ENCODE results near the gene LUC7L2. TPM values are rescaled to one million over a fixed set of nuclear protein-coding genes. Genes with fewer than 3 reads are reported as not detected.

The LUC7L2 gene
- total and polyA plus RNA-seq, 4 donors = 16.2 to 38.9 (median 22.9) TPM

- TF ChIP-seq, protein P1, sequence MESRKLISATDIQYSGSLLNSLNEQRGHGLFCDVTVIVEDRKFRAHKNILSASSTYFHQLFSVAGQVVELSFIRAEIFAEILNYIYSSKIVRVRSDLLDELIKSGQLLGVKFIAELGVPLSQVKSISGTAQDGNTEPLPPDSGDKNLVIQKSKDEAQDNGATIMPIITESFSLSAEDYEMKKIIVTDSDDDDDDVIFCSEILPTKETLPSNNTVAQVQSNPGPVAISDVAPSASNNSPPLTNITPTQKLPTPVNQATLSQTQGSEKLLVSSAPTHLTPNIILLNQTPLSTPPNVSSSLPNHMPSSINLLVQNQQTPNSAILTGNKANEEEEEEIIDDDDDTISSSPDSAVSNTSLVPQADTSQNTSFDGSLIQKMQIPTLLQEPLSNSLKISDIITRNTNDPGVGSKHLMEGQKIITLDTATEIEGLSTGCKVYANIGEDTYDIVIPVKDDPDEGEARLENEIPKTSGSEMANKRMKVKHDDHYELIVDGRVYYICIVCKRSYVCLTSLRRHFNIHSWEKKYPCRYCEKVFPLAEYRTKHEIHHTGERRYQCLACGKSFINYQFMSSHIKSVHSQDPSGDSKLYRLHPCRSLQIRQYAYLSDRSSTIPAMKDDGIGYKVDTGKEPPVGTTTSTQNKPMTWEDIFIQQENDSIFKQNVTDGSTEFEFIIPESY (IDR thresholded peaks at IDR 0.05) = no peak
Observed at GRCh38 chr7:139397192-139397591, 37.5 kb downstream of the LUC7L2 start (continued).

GRCh38 chr7:139403601-139404000, 43.9 kb downstream of the LUC7L2 start:
- Histone ChIP-seq H3K4me1 (ENCODE audit: control insufficient read depth in 4 of 4, insufficient read depth in 4 of 4, low read length in 3 of 4) (no peaks in the 10 kb centered on the region), H3K27me3 (ENCODE audit: control insufficient read depth in 4 of 4, insufficient read depth in 4 of 4, low read length in 3 of 4) (no peaks in the 10 kb centered on the region), H3K27ac (ENCODE audit: low read depth in 1 of 2, low read length in 2 of 2) (no peak overlapping the region), H3K4me3 (ENCODE audit: low read depth in 1 of 3, low read length in 3 of 3) (no peak overlapping the region), H3K36me3 (ENCODE audit: control insufficient read depth in 4 of 4, insufficient read depth in 3 of 4, low read depth in 1 of 4, low read length in 3 of 4) (peaks cover 12 to 68% (median 63%) of the 10 kb centered on the region in 4 donors), H3K9ac (ENCODE audit: low read depth in 1 of 2, low read length in 2 of 2) (no peak overlapping the region), H3K9me3 (ENCODE audit: control insufficient read depth in 4 of 4, low read length in 3 of 4) (no peaks in the 10 kb centered on the region)
- 96% methylated on average over 2 of the region's 2 CpGs for WGBS
- TF ChIP-seq SP1 (IDR thresholded peaks at IDR 0.05) (no peak), REST (IDR thresholded peaks at IDR 0.05) (no peak), EGR1 (IDR thresholded peaks at IDR 0.05; ENCODE audit: low read depth in 2 of 2) (no peak), RXRA (IDR thresholded peaks at IDR 0.05) (no peak), HNF4A (conservative IDR thresholded peaks at IDR 0.05) (no peak), NR2F2 (IDR thresholded peaks at IDR 0.05) (no peak), HNF4G (IDR thresholded peaks at IDR 0.05) (no peak), JUND (IDR thresholded peaks at IDR 0.05) (no peak), FOXA2 (IDR thresholded peaks at IDR 0.05) (no peak), YY1 (IDR thresholded peaks at IDR 0.05) (no peak), RAD21 (IDR thresholded peaks at IDR 0.05) (no peak), TAF1 (conservative IDR thresholded peaks at IDR 0.05) (no peak), FOXA1 (IDR thresholded peaks at IDR 0.05) (no peak), ATF3 (IDR thresholded peaks at IDR 0.05) (no peak), GABPA (IDR thresholded peaks at IDR 0.05 in 1 of 2, conservative IDR thresholded peaks at IDR 0.05 in 1 of 2) (no peak)
- TF ChIP-seq, protein P2, sequence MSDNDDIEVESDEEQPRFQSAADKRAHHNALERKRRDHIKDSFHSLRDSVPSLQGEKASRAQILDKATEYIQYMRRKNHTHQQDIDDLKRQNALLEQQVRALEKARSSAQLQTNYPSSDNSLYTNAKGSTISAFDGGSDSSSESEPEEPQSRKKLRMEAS (IDR thresholded peaks at IDR 0.05) = no peak
- TF ChIP-seq, protein P1 (IDR thresholded peaks at IDR 0.05) = no peak
- TF ChIP-seq, protein P3, sequence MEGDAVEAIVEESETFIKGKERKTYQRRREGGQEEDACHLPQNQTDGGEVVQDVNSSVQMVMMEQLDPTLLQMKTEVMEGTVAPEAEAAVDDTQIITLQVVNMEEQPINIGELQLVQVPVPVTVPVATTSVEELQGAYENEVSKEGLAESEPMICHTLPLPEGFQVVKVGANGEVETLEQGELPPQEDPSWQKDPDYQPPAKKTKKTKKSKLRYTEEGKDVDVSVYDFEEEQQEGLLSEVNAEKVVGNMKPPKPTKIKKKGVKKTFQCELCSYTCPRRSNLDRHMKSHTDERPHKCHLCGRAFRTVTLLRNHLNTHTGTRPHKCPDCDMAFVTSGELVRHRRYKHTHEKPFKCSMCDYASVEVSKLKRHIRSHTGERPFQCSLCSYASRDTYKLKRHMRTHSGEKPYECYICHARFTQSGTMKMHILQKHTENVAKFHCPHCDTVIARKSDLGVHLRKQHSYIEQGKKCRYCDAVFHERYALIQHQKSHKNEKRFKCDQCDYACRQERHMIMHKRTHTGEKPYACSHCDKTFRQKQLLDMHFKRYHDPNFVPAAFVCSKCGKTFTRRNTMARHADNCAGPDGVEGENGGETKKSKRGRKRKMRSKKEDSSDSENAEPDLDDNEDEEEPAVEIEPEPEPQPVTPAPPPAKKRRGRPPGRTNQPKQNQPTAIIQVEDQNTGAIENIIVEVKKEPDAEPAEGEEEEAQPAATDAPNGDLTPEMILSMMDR (IDR thresholded peaks at IDR 0.05; ENCODE audit: low read depth, low read length, missing input control) = no peak
- no peak for DNase-seq (ENCODE audit: low spot score)

Measured in liver (tissue), 9 donors.